Fibroblast of villous mesenchyme (primary cell): Measurements from ENCODE around the gene TTLL11. TPM values are rescaled to one million over a fixed set of nuclear protein-coding genes. Genes with fewer than 3 reads are reported as not detected.

Experiments
- DNase-seq: peaks from one replicate; pipeline ENCODE4 v3.0.0-alpha.2; 2010; ENCODE audit warnings: low read depth
- H3K4me3 ChIP-seq: 2 replicates; pipeline ENCODE4 v1.5.1; 2011; ENCODE audit warnings: low read depth, mild to moderate bottlenecking, low read length
- CTCF ChIP-seq: IDR thresholded peaks from 2 replicates; pipeline ENCODE4 v1.5.1; 2012; ENCODE audit warnings: low read depth, mild to moderate bottlenecking, low read length; ENCODE audit not compliant: insufficient read depth
- total RNA-seq: library from RNA; depleted of rRNA; stranded (reverse); fragments of >200 nt; gene quantifications from 2 replicates; pipeline ENCODE4 v1.2.3, GENCODE V29; 2012

The TTLL11 gene
- total RNA-seq, 1 donor, result 4.3 TPM

GRCh38 chr9:121871431-121872025 lies 221.6 kb downstream of the TTLL11 start:
- no peak for TF ChIP-seq CTCF
- DNase-seq, result no peak
- H3K4me3 ChIP-seq, result no peak overlapping the region

- DNase-seq, result no peak
- TF ChIP-seq CTCF, result no peak
- no peak overlapping the region for H3K4me3 ChIP-seq
Observed at GRCh38 chr9:121870271-121870670, 222.8 kb downstream of the TTLL11 start.

- no peak for DNase-seq
- TF ChIP-seq CTCF, result no peak
- no peak overlapping the region for H3K4me3 ChIP-seq
Observed at GRCh38 chr9:121868626-121869025, 224.5 kb downstream of the TTLL11 start.

GRCh38 chr9:121866927-121867326 lies 226.2 kb downstream of the TTLL11 start:
- no peak for DNase-seq
- TF ChIP-seq CTCF, result no peak
- H3K4me3 ChIP-seq, result no peak overlapping the region

GRCh38 chr9:121865884-121866283 lies 227.2 kb downstream of the TTLL11 start:
- TF ChIP-seq CTCF, result no peak
- no peak for DNase-seq
- no peak overlapping the region for H3K4me3 ChIP-seq

- TF ChIP-seq CTCF, result no peak
- no peak for DNase-seq
- H3K4me3 ChIP-seq, result no peak overlapping the region
Observed at GRCh38 chr9:121865060-121865459, 228.0 kb downstream of the TTLL11 start.

- TF ChIP-seq CTCF, result no peak
- DNase-seq, result no peak
- H3K4me3 ChIP-seq, result no peak overlapping the region
Observed at GRCh38 chr9:121863955-121864354, 229.2 kb downstream of the TTLL11 start.
